ENCODE data around the gene TIAM2. TPM values are rescaled to one million over a fixed set of nuclear protein-coding genes. Genes with fewer than 3 reads are reported as not detected.

TIAM2 gene
- total RNA-seq, 4 donors from 2014 or later, result 9.2 to 18.2 (median 11.4) TPM

GRCh38 chr6:155303361-155303870 is 308.3 kb downstream of the TIAM2 start:
- no peak for DNase-seq (ENCODE audit: low spot score in 2 of 2)
- H3K36me3 ChIP-seq, result peaks cover 0 to 43% (median 0%) of the 10 kb centered on the region in 3 donors
- H3K4me1 ChIP-seq, result no peaks in the 10 kb centered on the region
- no peak overlapping the region for H3K4me3 ChIP-seq
- 62 to 78% methylated on average over 4 of the region's 4 CpGs for WGBS, 2 donors
- no peak overlapping the region for H3K27ac ChIP-seq
- H3K9me3 ChIP-seq, result no peaks in the 10 kb centered on the region
- no peak for TF ChIP-seq POLR2A (IDR thresholded peaks at IDR 0.05)
- no peak for TF ChIP-seq CTCF (IDR thresholded peaks at IDR 0.05)
- TF ChIP-seq EP300 (IDR thresholded peaks at IDR 0.05), result no peak
- H3K27me3 ChIP-seq, result no peaks in the 10 kb centered on the region

GRCh38 chr6:155306958-155307357 is 311.8 kb downstream of the TIAM2 start:
- Histone ChIP-seq H3K4me1 (no peaks in the 10 kb centered on the region), H3K36me3 (peaks cover 0 to 57% (median 0%) of the 10 kb centered on the region in 3 donors), H3K4me3 (no peak overlapping the region), H3K9me3 (no peaks in the 10 kb centered on the region), H3K27ac (no peak overlapping the region), H3K27me3 (no peaks in the 10 kb centered on the region)
- no peak for DNase-seq (ENCODE audit: low spot score in 2 of 2)
- 69 to 77% methylated on average over 2 of the region's 2 CpGs for WGBS, 2 donors
- TF ChIP-seq EP300 (IDR thresholded peaks at IDR 0.05) (no peak), CTCF (IDR thresholded peaks at IDR 0.05) (no peak), POLR2A (IDR thresholded peaks at IDR 0.05) (no peak)

Measured in tibial nerve (tissue), 4 donors.